CD4-positive, alpha-beta T cell (primary cell): ENCODE measurements around the gene MLLT3. TPM values are rescaled to one million over a fixed set of nuclear protein-coding genes. Genes with fewer than 3 reads are reported as not detected.

Source experiments
- ATAC-seq: fragments of 200-7000 bp; cut with Tn5 transposase; one replicate; pipeline ENCODE4 v1.10.0; 2022; ENCODE audit warnings: mild to moderate bottlenecking; ENCODE audit not compliant: poor library complexity
- CTCF ChIA-PET: fragments of 350-600 bp; sonication (Branson Sonifier 250); formaldehyde crosslinking; loops from one replicate; lab custom pipeline; 2021; ENCODE audit warnings: antibody characterized with exemption, inconsistent platforms; lab: Charles Lee
- POLR2A ChIA-PET: fragments of 350-600 bp; sonication (Branson Sonifier 250); formaldehyde crosslinking; loops from one replicate; lab custom pipeline; 2021; ENCODE audit warnings: antibody characterized with exemption, inconsistent platforms; lab: Charles Lee
- DNase-seq, 14 experiments: peaks; one replicate each; pipeline ENCODE4 v3.0.0-alpha.2; 2013 to 2020; ENCODE audit warnings: mixed read lengths in 2 of 14
- H3K27ac ChIP-seq, 2 donors: one replicate each; pipeline versions ENCODE4 v1.5.1 to v1.7.0; 2013; ENCODE audit warnings: low read length in 2 of 2, low read depth in 1 of 2, mild to moderate bottlenecking in 1 of 2
- H3K27me3 ChIP-seq, 2 experiments: 1 replicate in 1 of 2; 2 replicates in 1 of 2; pipeline versions ENCODE4 v1.6.1 to v1.7.0; 2013; ENCODE audit warnings: low read length in 2 of 2, control low read depth in 1 of 2, mild to moderate bottlenecking in 1 of 2, moderate library complexity in 1 of 2; ENCODE audit not compliant: insufficient read depth in 2 of 2, control insufficient read depth in 1 of 2
- H3K36me3 ChIP-seq: one replicate; pipeline ENCODE4 v1.6.1; 2013; ENCODE audit warnings: low read length, control low read depth; ENCODE audit not compliant: insufficient read depth
- H3K4me1 ChIP-seq: one replicate; pipeline ENCODE4 v1.6.1; 2013; ENCODE audit warnings: low read length, control low read depth; ENCODE audit not compliant: insufficient read depth
- H3K4me3 ChIP-seq: one replicate; pipeline ENCODE4 v1.5.1; 2013; ENCODE audit warnings: mild to moderate bottlenecking, low read length, moderate library complexity
- H3K9me3 ChIP-seq, 2 experiments: 1 replicate in 1 of 2; 2 replicates in 1 of 2; pipeline versions ENCODE4 v1.6.1 to v1.7.0; 2013; ENCODE audit warnings: low read length in 2 of 2, mild to moderate bottlenecking in 2 of 2, control low read depth in 1 of 2, moderate library complexity in 1 of 2; ENCODE audit not compliant: control insufficient read depth in 1 of 2, insufficient read depth in 1 of 2
- H3K27ac Mint-ChIP-seq: one replicate; pipeline ENCODE4 v1.8.0; 2020; ENCODE audit warnings: mixed read lengths
- H3K27me3 Mint-ChIP-seq: one replicate; pipeline ENCODE4 v1.8.0; 2021; ENCODE audit warnings: mixed read lengths
- H3K36me3 Mint-ChIP-seq: one replicate; pipeline ENCODE4 v1.8.0; 2021; ENCODE audit warnings: low read depth, mixed read lengths
- H3K4me1 Mint-ChIP-seq: one replicate; pipeline ENCODE4 v1.8.0; 2021; ENCODE audit warnings: low read depth, mixed read lengths
- H3K4me3 Mint-ChIP-seq: one replicate; pipeline ENCODE4 v1.8.0; 2020; ENCODE audit warnings: mild to moderate bottlenecking, mixed read lengths
- H3K9me3 Mint-ChIP-seq: one replicate; pipeline ENCODE4 v1.8.0; 2020; ENCODE audit warnings: mixed read lengths
- CTCF ChIP-seq: fragments of 200-600 bp; IDR thresholded peaks from one replicate; pipeline ENCODE4 v1.8.0; 2022; ENCODE audit warnings: antibody characterized with exemption, mild to moderate bottlenecking
- intact Hi-C, 2 experiments: fragments of 100-400 bp; cut with DNase I in 1 of 2; cut with micrococcal nuclease in 1 of 2; formaldehyde crosslinking; loops; one replicate each; pipeline versions ENCODE4 v1.15.1 to v1.9.0; 2023 to 2025; cut with DNase I, micrococcal nuclease
- total RNA-seq, 174 experiments: library from RNA in 2 of 174; stranded (reverse) in 2 of 174; gene quantifications; one replicate each; pipeline ENCODE4 v1.2.3 and lab custom pipeline; 2021 to 2026

MLLT3 gene
- total RNA-seq, 2 experiments from 2014 or later, result 59.2 to 60.6 TPM

- no peak overlapping the region for H3K4me3 Mint-ChIP-seq
- CTCF ChIA-PET, result no interaction called here
Observed at GRCh38 chr9:20528253-20528652, 94.0 kb downstream of the MLLT3 start.

GRCh38 chr9:20526500-20527319 lies 95.6 kb downstream of the MLLT3 start:
- no peak overlapping the region for H3K4me3 ChIP-seq
- no peak for TF ChIP-seq CTCF
- Mint-ChIP-seq H3K4me3 (no peak overlapping the region), H3K4me1 (peaks cover 89% of the 10 kb centered on the region), H3K36me3 (peaks cover 4% of the 10 kb centered on the region), H3K27ac (peak overlapping the region; percentile 28), H3K9me3 (no peaks in the 10 kb centered on the region), H3K27me3 (no peaks in the 10 kb centered on the region)
- no peaks in the 10 kb centered on the region for H3K27me3 ChIP-seq
- peak; percentile 56 for ATAC-seq
- CTCF ChIA-PET, result interaction anchor here (1.2 kb wide), 1 partner anchor 19 kb away, joined by 4 read pairs; no protein-coding TSS in a partner anchor
- intact Hi-C loops, result loop anchor here in 1 of 2 experiments (5.0 kb wide), 1 partner anchor 36 kb away; no protein-coding TSS in a partner anchor
- H3K9me3 ChIP-seq, result no peaks in the 10 kb centered on the region
- H3K36me3 ChIP-seq, result no peaks in the 10 kb centered on the region
- POLR2A ChIA-PET, result no interaction called here
- H3K27ac ChIP-seq, result no peak overlapping the region
- H3K4me1 ChIP-seq, result peaks cover 12% of the 10 kb centered on the region
- no peak for DNase-seq

More at GRCh38 chr9:20528253-20528652, 94.0 kb downstream of the MLLT3 start:
- H3K27ac Mint-ChIP-seq, result peak overlapping the region; percentile 55
- H3K36me3 ChIP-seq, result no peaks in the 10 kb centered on the region
- TF ChIP-seq CTCF, result no peak
- H3K4me3 ChIP-seq, result no peak overlapping the region
- H3K4me1 Mint-ChIP-seq, result peaks cover 78% of the 10 kb centered on the region
- no peaks in the 10 kb centered on the region for H3K36me3 Mint-ChIP-seq
- no peaks in the 10 kb centered on the region for H3K9me3 Mint-ChIP-seq
- no peaks in the 10 kb centered on the region for H3K9me3 ChIP-seq
- H3K27me3 ChIP-seq, result no peaks in the 10 kb centered on the region
- H3K27me3 Mint-ChIP-seq, result no peaks in the 10 kb centered on the region
- intact Hi-C loops, result loop anchor here in 1 of 2 experiments (5.0 kb wide), 1 partner anchor 34 kb away; no protein-coding TSS in a partner anchor
- peaks cover 15% of the 10 kb centered on the region for H3K4me1 ChIP-seq
- POLR2A ChIA-PET, result no interaction called here
- ATAC-seq, result peak; percentile 26
- DNase-seq, result no peak
- no peak overlapping the region for H3K27ac ChIP-seq

- peaks cover 89% of the 10 kb centered on the region for H3K4me1 Mint-ChIP-seq
- H3K9me3 ChIP-seq, result no peaks in the 10 kb centered on the region
- POLR2A ChIA-PET, result interaction anchor here (0.6 kb wide), 1 partner anchor 14 kb away, joined by 3 read pairs; no protein-coding TSS in a partner anchor
Observed at GRCh38 chr9:20524776-20525175, 97.5 kb downstream of the MLLT3 start.

More at GRCh38 chr9:20524776-20525175, 97.5 kb downstream of the MLLT3 start:
- CTCF ChIA-PET, result interaction anchor here (0.6 to 1.6 kb wide), 4 partner anchors 11 to 149 kb away, joined by 3 read pairs; no protein-coding TSS in a partner anchor
- DNase-seq (peak in 3 of 14 experiments; percentile 9 to 27 (median 24)), ATAC-seq (peak; percentile 34)
- H3K36me3 Mint-ChIP-seq, result peaks cover 4% of the 10 kb centered on the region
- H3K9me3 Mint-ChIP-seq, result no peaks in the 10 kb centered on the region
- no peaks in the 10 kb centered on the region for H3K27me3 Mint-ChIP-seq
- no peaks in the 10 kb centered on the region for H3K36me3 ChIP-seq
- peaks cover 9% of the 10 kb centered on the region for H3K4me1 ChIP-seq
- H3K4me3 ChIP-seq, result no peak overlapping the region
- no peak for TF ChIP-seq CTCF
- H3K27ac ChIP-seq, result no peak overlapping the region
- no peak overlapping the region for H3K4me3 Mint-ChIP-seq
- H3K27ac Mint-ChIP-seq, result no peak overlapping the region
- H3K27me3 ChIP-seq, result no peaks in the 10 kb centered on the region
- intact Hi-C loops, result loop anchor here in 1 of 2 experiments (5.0 kb wide), 1 partner anchor 38 kb away; no protein-coding TSS in a partner anchor
